NCI-H2107 treated with DMSO at 0.1 percent for 48 hours (cell line): ENCODE results near the gene GADD45G.

Experiments
- DNase-seq: peaks from one replicate; lab custom pipeline; 2025; ENCODE audit not compliant: unreplicated experiment; lab: John Stamatoyannopoulos, UW

Gene GADD45G

GRCh38 chr9:89648247-89649000, 43.6 kb downstream of the GADD45G start:
- DNase-seq = no peak

GRCh38 chr9:89649039-89649691, 44.4 kb downstream of the GADD45G start:
- DNase-seq = no peak

GRCh38 chr9:89654025-89654662, 49.3 kb downstream of the GADD45G start:
- no peak for DNase-seq

GRCh38 chr9:89655056-89655989, 50.5 kb downstream of the GADD45G start:
- DNase-seq = no peak
